GM19438 (cell line): Measurements from ENCODE around the gene AIP.
A peak's percentile ranks its signal among the peaks of the same experiment; 100 is the strongest.
"Not testable (repeated sequence)": the region's sequence is repeated elsewhere in the genome, so short reads cannot be mapped to it uniquely, and the experiment has no call there.

Source experiments
- ATAC-seq: cut with Tn5 transposase; IDR thresholded peaks from one replicate; pipeline ENCODE4 v1.9.1; 2021; ENCODE audit warnings: low read depth; ENCODE audit not compliant: unreplicated experiment

The AIP gene

GRCh38 chr11:67468056-67468455 is 14.8 kb upstream of the AIP start:
- ATAC-seq: no peak

DNA sequence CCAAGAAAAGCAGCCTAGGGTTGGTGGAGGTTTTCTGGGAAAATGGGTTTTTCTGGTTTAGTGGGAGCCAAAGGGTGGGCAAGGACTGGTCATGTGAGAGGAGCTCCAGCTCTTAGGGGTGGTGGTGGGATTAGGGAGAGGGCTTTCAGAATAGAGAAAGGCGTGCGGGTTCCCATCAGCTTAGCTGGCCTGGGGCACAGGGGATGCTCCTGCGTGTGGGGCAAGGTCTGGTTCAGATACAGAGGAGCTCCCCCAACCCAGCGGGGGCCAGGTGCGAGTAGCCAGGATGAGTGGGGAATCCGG is 14.4 kb upstream of the AIP start:
- no peak for ATAC-seq

GRCh38 chr11:67468759-67469507 is 13.9 kb upstream of the AIP start, which contains the start of gene TMEM134:
TMEM134 (minus strand) TSS chr11:67469251; CDS start chr11:67469192, 59 bp downstream.
- peak; percentile 55 for ATAC-seq

DNA sequence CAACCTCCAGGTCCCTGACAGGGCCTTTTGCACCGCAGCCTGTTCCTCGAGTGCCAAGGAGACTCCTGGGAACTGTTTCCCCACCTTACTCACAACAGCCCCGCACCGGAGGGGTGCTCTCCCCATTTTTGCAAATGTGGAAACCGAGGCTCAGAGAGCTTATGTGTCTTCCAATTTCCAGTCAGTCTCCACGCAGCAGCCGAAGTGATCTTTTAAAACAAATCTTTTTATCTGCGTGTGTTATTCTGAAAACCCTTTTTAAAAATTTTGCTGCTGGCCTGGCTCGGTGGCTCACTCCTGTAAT is 13.4 kb upstream of the AIP start:
- ATAC-seq: no peak

GRCh38 chr11:67470337-67471002 is 12.4 kb upstream of the AIP start:
- ATAC-seq: no peak

GRCh38 chr11:67472882-67473281 is 9.9 kb upstream of the AIP start:
- ATAC-seq: no peak

DNA sequence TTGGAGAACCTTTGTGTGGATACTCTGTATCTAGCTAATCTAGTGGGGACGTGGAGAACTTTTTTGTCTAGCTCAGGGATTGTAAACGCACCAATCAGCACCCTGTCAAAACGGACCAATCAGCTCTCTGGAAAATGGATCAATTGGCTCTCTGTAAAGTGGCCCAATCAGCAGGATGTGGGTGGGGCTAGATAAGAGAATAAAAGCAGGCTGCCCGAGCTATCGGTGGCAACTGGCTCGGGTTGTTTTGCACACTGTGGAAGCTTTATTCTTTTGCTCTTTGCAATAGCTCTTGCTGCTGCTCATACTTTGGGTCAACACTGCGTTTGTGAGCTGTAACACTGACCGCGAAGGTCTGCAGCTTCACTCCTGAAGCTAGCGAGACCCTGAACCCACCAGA is 6.1 kb upstream of the AIP start:
- ATAC-seq: not testable (repeated sequence)

GRCh38 chr11:67477344-67478050 is 5.3 kb upstream of the AIP start:
- ATAC-seq: not testable (repeated sequence)

DNA sequence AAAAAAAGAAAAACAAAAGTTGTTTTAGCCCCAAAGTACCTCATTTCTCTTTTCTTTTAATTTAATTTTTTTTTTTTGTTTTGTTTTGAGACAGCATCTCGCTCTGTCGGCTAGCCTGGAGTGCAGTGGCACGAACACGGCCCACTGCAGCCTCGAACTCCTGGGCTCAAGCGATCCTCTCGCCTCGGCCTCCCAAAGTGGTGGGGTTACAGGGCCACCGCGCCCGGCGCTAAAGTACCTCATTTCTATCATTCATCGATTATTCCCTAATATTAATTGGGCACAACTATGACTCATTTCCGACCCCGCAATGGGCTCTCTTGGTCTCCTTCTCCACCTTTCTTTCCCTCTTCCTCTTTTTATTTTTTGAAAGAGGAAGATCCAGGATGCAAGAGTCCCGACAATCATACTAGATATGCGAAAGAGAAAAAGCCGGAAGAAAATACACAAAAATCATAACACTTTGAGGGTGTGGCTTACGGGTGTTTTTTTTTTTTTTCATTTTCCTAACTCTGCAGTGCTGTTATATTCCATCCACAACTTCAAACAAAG is 475 bp upstream of the AIP start:
- ATAC-seq: peak; percentile 2

DNA sequence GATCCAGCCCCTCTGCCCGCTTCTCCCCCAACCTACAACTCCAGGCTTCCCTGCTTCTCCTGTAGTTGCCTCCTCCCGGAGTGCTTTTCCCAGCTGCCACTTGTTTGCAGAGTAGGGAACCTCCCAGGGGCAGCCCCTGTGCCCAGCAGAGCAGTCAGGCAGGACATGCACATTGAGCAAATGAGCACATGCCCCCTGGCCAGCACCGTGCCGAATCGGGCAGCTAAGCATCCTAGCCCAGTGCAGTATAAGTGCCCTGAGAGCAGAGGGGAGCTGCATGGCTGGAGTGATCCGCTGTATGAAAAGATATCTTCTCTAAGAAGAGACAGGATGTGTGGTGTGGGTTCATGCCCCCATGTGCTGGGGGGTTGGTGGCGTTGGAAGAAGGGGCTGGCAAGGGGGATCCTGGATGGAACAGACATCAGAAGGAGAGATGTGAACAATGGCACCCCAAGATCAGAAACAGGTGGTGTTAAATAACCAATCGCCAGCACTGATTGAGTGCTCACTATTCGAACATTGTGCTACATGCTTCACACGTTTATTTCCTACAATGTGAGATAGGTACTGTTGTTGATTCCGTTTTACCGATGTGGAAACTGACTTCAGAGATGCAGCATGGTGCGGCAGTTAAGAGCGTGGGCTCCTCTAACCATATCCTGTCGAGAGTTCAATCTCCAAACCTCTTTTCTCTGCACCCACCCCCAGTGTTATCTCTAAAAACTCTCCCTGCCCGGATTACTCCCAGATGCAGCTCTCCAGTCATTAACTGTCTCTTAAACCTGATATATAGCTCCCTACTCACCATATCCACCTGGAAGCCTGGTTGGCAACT is 1.2 kb downstream of the AIP start:
- no peak for ATAC-seq

- no peak for ATAC-seq
Observed at GRCh38 chr11:67484847-67485311, 2.1 kb downstream of the AIP start.

DNA sequence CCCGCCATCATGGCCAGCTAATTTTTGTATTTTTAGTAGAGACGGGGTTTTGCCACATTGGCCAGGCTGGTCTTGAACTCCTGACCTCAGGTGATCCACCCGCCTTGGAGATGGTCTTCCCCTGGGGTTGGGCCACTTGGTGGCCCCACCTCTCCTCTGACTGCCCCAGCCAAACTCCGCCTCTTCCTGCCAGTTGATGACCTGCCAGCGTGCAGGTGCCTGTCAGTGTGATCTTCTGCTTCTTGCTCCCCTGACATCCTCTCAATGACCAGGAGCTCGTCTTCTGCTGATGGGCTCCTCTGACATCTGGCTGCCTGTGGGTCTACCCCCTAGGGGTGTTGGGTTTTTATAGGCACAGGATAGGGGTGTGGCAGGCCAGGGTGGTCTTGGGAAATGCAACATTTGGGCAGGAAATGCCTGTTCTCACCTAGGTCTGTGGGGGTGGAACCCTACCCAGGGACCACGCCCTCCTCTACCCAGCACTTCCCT is 3.1 kb downstream of the AIP start:
- not testable (repeated sequence) for ATAC-seq

DNA sequence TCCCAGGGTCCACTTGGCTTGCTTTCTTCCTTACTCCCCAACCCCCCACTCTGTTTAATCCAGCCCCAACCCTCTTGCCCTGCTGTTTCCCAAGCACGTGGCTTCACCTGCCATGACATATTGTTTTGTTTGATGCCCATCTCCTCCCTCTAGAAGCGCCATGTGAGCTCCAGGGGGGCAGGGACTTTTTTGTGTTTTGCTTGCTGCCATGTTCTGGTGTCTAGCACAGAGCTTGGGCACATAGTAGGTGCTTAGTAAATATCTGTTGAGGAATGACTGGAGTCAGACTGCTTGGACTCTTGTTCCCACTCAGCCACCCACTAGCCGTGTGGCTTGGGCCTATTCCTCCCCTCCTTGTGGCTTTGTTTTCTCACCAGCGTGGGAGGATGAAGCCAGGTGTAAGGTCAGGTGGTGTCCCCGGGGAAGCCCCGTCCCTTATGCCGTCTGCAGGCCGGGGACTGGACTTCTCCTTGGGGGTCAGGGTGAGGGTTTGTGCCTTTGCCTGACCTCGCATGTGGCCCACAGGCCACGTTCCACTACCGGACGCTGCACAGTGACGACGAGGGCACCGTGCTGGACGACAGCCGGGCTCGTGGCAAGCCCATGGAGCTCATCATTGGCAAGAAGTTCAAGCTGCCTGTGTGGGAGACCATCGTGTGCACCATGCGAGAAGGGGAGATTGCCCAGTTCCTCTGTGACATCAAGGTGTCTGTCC is 3.8 kb downstream of the AIP start:
- no peak for ATAC-seq

DNA sequence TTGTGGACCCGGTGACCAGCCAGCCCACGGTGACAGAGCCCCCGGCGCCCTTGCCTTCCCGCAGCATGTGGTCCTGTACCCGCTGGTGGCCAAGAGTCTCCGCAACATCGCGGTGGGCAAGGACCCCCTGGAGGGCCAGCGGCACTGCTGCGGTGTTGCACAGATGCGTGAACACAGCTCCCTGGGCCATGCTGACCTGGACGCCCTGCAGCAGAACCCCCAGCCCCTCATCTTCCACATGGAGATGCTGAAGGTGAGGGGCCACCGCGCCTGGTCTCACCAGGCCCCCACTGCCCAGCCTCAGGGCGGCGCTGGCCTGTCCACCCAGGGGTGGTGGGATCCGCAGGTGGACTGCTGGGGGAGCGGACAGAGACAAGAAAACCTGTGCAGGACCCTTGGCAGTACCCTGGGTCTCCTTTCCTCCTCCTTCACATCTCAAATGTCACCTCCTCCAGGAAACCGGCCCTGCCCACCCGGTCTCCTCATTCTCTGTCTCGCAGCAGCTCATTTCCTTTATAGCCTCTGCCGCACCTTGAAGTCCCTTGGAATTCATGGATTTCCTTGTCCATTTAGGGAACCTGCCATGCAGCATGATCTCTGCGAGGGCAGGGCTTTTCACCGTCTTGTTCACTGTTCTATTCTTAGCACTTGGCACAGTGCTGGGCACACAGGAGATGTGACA is 6.5 kb downstream of the AIP start:
- no peak for ATAC-seq

DNA sequence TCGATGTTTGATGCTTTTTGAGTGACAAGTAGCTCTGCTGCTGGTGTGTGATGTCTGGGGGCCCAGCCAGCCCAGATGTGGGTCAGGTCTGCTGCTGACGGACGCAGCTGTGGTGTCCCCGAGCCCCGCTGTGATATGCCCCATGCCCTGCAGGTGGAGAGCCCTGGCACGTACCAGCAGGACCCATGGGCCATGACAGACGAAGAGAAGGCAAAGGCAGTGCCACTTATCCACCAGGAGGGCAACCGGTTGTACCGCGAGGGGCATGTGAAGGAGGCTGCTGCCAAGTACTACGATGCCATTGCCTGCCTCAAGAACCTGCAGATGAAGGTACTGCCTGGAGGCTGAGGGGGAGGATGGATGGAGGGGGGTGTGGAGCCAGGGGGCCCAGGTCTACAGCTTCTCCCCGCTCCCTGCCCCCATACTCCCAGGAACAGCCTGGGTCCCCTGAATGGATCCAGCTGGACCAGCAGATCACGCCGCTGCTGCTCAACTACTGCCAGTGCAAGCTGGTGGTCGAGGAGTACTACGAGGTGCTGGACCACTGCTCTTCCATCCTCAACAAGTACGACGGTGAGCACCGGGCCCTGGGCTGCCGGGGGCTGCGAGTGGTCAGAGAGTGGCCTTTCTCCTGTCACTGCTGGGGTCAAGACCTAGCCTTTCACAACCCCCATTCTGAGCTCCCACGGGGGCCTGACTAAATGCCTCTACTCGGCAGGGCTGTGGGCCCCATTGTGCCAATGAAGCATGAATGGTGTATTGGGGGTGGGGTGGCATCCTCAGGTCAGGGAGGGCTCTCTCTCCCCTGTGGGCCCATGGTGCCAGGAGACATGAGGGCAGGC is 7.3 kb downstream of the AIP start:
- ATAC-seq: no peak

GRCh38 chr11:67490727-67491065 is 7.9 kb downstream of the AIP start:
- no peak for ATAC-seq

GRCh38 chr11:67491276-67492068 is 8.6 kb downstream of the AIP start:
- ATAC-seq: no peak
